Measurements from ENCODE around the gene DTNB. TPM values are rescaled to one million over a fixed set of nuclear protein-coding genes. Genes with fewer than 3 reads are reported as not detected.
"Not testable (repeated sequence)": the region's sequence is repeated elsewhere in the genome, so short reads cannot be mapped to it uniquely, and the experiment has no call there.

DTNB gene
- total and polyA plus RNA-seq, 2 donors (not counting 1 experiment from before 2014, with no cell fraction given), result 25.7 to 37.3 TPM

DNA sequence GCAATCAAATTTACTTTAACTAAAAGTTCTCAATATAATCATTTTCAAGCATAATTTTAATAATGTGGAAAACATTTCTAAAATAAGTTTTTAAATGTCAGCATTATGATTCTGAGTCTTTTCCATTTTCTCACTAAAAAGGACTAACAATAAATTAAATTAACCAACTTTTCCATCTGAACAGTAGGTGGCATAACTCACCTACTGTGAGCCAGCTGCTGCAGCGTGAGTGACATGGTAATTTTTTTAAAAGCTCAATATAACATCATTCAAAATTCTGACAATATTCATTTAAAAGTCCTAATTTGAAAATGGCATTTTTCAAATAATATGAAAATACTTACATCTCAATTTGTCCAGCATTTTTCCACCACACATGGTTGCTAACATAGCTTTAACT, 66.5 kb downstream of the DTNB start:
- Histone ChIP-seq H3K27me3 (replicated peaks in 1 of 4; ENCODE audit: control extremely low read depth in 1 of 4, control insufficient read depth in 3 of 4, insufficient read depth in 4 of 4, low read length in 3 of 4) (no peaks in the 10 kb centered on the region), H3K4me2 (replicated peaks; ENCODE audit: low read depth, low read length, poor library complexity, severe bottlenecking) (no peak overlapping the region), H3K4me3 (ENCODE audit: control extremely low read depth in 1 of 5, extremely low read depth in 1 of 5, insufficient read depth in 1 of 5, low read depth in 2 of 5, low read length in 4 of 5) (no peak overlapping the region), H4K20me1 (ENCODE audit: control insufficient read depth, insufficient read depth, low read length, poor library complexity, severe bottlenecking) (no peaks in the 10 kb centered on the region), H3K4me1 (ENCODE audit: control insufficient read depth in 2 of 2, insufficient read depth in 2 of 2, low read length in 2 of 2) (peaks cover 16 to 22% of the 10 kb centered on the region in 2 donors), H3K9me3 (ENCODE audit: control extremely low read depth in 1 of 3, control insufficient read depth in 2 of 3, insufficient read depth in 1 of 3, low read length in 2 of 3) (no peaks in the 10 kb centered on the region), H3K27ac (ENCODE audit: low read length in 2 of 2) (no peak overlapping the region), H3K79me2 (ENCODE audit: control insufficient read depth, insufficient read depth, low read length) (no peaks in the 10 kb centered on the region), H2AFZ (ENCODE audit: insufficient read depth, low read depth, low read length, poor library complexity, severe bottlenecking) (no peak overlapping the region), H3K9ac (ENCODE audit: low read length) (no peak overlapping the region), H3K36me3 (replicated peaks in 1 of 2; ENCODE audit: control extremely low read depth in 1 of 2, control insufficient read depth in 1 of 2, extremely low read depth in 1 of 2, insufficient read depth in 2 of 2, low read length in 1 of 2) (no peaks in the 10 kb centered on the region)
- Mint-ChIP-seq H3K4me1 (peaks cover 30% of the 10 kb centered on the region), H3K9me3 (ENCODE audit: insufficient read depth) (no peaks in the 10 kb centered on the region), H3K27me3 (no peaks in the 10 kb centered on the region), H3K4me3 (no peak overlapping the region), H3K27ac (no peak overlapping the region)
- TF ChIP-seq, protein P1, sequence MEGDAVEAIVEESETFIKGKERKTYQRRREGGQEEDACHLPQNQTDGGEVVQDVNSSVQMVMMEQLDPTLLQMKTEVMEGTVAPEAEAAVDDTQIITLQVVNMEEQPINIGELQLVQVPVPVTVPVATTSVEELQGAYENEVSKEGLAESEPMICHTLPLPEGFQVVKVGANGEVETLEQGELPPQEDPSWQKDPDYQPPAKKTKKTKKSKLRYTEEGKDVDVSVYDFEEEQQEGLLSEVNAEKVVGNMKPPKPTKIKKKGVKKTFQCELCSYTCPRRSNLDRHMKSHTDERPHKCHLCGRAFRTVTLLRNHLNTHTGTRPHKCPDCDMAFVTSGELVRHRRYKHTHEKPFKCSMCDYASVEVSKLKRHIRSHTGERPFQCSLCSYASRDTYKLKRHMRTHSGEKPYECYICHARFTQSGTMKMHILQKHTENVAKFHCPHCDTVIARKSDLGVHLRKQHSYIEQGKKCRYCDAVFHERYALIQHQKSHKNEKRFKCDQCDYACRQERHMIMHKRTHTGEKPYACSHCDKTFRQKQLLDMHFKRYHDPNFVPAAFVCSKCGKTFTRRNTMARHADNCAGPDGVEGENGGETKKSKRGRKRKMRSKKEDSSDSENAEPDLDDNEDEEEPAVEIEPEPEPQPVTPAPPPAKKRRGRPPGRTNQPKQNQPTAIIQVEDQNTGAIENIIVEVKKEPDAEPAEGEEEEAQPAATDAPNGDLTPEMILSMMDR (IDR thresholded peaks at IDR 0.05), result peak; percentile 84
- TF ChIP-seq EZH2 (IDR thresholded peaks at IDR 0.05; ENCODE audit: borderline replicate concordance, insufficient read depth, low read depth, low read length, poor library complexity, severe bottlenecking), result no peak
- intact Hi-C loops (cut with micrococcal nuclease), result loop anchor here (1.0 to 10.0 kb wide), 3 partner anchors 57 to 538 kb away; no protein-coding TSS in a partner anchor
- ATAC-seq (ENCODE audit: low read depth), result no peak
- WGBS (ENCODE audit: insufficient coverage), result no CpG with 5 or more reads among the region's 1 CpG
- ChIA-PET CTCF (interaction anchor here (0.7 to 6.8 kb wide), 30 partner anchors 9 to 441 kb away, joined by 3 to 155 read pairs (median 5); partner anchors contain the start of gene DTNB), POLR2A (no interaction called here)
- DNase-seq, result peak; percentile 56

DNA sequence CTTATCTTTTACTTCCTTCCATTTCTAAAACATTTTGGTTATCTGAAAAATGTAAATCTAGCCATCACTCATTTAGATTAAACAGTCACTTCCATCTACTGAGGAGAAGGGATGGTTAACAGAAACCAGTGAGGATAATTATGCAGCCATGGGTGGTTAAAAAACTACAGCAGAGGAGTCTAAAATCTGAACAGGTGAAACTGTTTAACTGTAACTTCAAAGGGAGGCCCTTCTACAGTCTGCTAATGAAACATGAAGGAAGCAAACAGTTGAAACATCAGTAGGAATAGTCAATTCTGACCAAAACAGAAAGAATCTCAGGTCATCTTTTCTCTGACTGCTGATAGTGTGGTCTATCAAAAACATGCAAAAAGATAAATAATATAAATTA, 71.0 kb downstream of the DTNB start:
- peaks cover 3% of the 10 kb centered on the region for H3K4me1 Mint-ChIP-seq
- no peak overlapping the region for H3K4me3 Mint-ChIP-seq
- Histone ChIP-seq H4K20me1 (ENCODE audit: control insufficient read depth, insufficient read depth, low read length, poor library complexity, severe bottlenecking) (no peaks in the 10 kb centered on the region), H3K27me3 (replicated peaks in 1 of 4; ENCODE audit: control extremely low read depth in 1 of 4, control insufficient read depth in 3 of 4, insufficient read depth in 4 of 4, low read length in 3 of 4) (no peaks in the 10 kb centered on the region), H3K4me1 (ENCODE audit: control insufficient read depth in 2 of 2, insufficient read depth in 2 of 2, low read length in 2 of 2) (peaks cover 0 to 5% of the 10 kb centered on the region in 2 donors), H3K27ac (ENCODE audit: low read length in 2 of 2) (no peak overlapping the region), H3K36me3 (replicated peaks in 1 of 2; ENCODE audit: control extremely low read depth in 1 of 2, control insufficient read depth in 1 of 2, extremely low read depth in 1 of 2, insufficient read depth in 2 of 2, low read length in 1 of 2) (no peaks in the 10 kb centered on the region), H3K9ac (ENCODE audit: low read length) (no peak overlapping the region), H2AFZ (ENCODE audit: insufficient read depth, low read depth, low read length, poor library complexity, severe bottlenecking) (no peak overlapping the region), H3K4me3 (ENCODE audit: control extremely low read depth in 1 of 5, extremely low read depth in 1 of 5, insufficient read depth in 1 of 5, low read depth in 2 of 5, low read length in 4 of 5) (no peak overlapping the region), H3K79me2 (ENCODE audit: control insufficient read depth, insufficient read depth, low read length) (no peaks in the 10 kb centered on the region), H3K4me2 (replicated peaks; ENCODE audit: low read depth, low read length, poor library complexity, severe bottlenecking) (no peak overlapping the region), H3K9me3 (ENCODE audit: control extremely low read depth in 1 of 3, control insufficient read depth in 2 of 3, insufficient read depth in 1 of 3, low read length in 2 of 3) (no peaks in the 10 kb centered on the region)
- CTCF ChIA-PET, result interaction anchor here (1.3 kb wide), 1 partner anchor 98 kb away, joined by 3 read pairs; no protein-coding TSS in a partner anchor
- DNase-seq (no peak), ATAC-seq (ENCODE audit: low read depth) (no peak)
- TF ChIP-seq, protein P1 (IDR thresholded peaks at IDR 0.05), result no peak
- no peak for TF ChIP-seq EZH2 (IDR thresholded peaks at IDR 0.05; ENCODE audit: borderline replicate concordance, insufficient read depth, low read depth, low read length, poor library complexity, severe bottlenecking)
- H3K27ac Mint-ChIP-seq, result no peak overlapping the region
- H3K9me3 Mint-ChIP-seq (ENCODE audit: insufficient read depth), result no peaks in the 10 kb centered on the region
- H3K27me3 Mint-ChIP-seq, result no peaks in the 10 kb centered on the region
- intact Hi-C loops (cut with micrococcal nuclease), result loop anchor here (10.0 kb wide), 1 partner anchor 542 kb away; no protein-coding TSS in a partner anchor
- POLR2A ChIA-PET, result no interaction called here

DNA sequence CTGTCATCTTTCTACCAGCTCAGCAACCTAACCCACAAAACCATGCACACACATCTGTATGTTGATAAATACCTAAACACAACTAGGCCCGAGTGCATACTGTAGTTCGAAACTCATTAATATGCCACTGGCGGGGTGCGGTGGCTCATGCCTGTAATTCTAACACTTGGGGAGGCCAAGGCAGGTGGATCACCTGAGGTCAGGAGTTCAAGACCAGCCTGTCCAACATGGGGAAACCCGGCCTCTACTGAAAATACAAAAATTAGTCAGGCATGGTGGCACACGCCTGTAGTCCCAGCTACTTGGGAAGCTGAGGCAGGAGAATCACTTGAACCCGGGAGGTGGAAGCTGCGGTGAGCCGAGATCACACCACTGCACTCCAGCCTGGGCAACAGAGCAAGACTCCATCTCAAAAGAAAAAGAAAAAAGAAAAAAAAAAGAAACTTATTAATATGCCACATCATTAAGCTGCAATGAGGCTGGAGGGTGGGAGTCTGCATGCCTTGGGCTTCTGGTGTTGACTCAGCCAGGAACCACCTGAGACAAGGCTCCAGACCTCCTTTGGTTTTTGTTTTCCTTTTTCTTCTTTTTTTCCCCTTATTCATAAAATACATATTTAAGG, 71.6 kb downstream of the DTNB start:
- H3K4me3 ChIP-seq (ENCODE audit: control extremely low read depth in 1 of 5, extremely low read depth in 1 of 5, insufficient read depth in 1 of 5, low read depth in 2 of 5, low read length in 4 of 5); H3K27ac ChIP-seq (ENCODE audit: low read length in 2 of 2); H3K9ac ChIP-seq (ENCODE audit: low read length); H3K9me3 ChIP-seq (ENCODE audit: control extremely low read depth in 1 of 3, control insufficient read depth in 2 of 3, insufficient read depth in 1 of 3, low read length in 2 of 3); H3K4me2 ChIP-seq (replicated peaks; ENCODE audit: low read depth, low read length, poor library complexity, severe bottlenecking); H4K20me1 ChIP-seq (ENCODE audit: control insufficient read depth, insufficient read depth, low read length, poor library complexity, severe bottlenecking); H3K27me3 Mint-ChIP-seq; ATAC-seq (ENCODE audit: low read depth); H3K9me3 Mint-ChIP-seq (ENCODE audit: insufficient read depth); DNase-seq; H3K4me1 ChIP-seq (ENCODE audit: control insufficient read depth in 2 of 2, insufficient read depth in 2 of 2, low read length in 2 of 2); H3K4me3 Mint-ChIP-seq; H3K4me1 Mint-ChIP-seq; H3K79me2 ChIP-seq (ENCODE audit: control insufficient read depth, insufficient read depth, low read length); H3K36me3 ChIP-seq (replicated peaks in 1 of 2; ENCODE audit: control extremely low read depth in 1 of 2, control insufficient read depth in 1 of 2, extremely low read depth in 1 of 2, insufficient read depth in 2 of 2, low read length in 1 of 2); H2AFZ ChIP-seq (ENCODE audit: insufficient read depth, low read depth, low read length, poor library complexity, severe bottlenecking); H3K27me3 ChIP-seq (replicated peaks in 1 of 4; ENCODE audit: control extremely low read depth in 1 of 4, control insufficient read depth in 3 of 4, insufficient read depth in 4 of 4, low read length in 3 of 4); H3K27ac Mint-ChIP-seq; POLR2A ChIA-PET: not testable (repeated sequence)
- WGBS (ENCODE audit: insufficient coverage), result 79% methylated on average over 7 of the region's 9 CpGs
- CTCF ChIA-PET, result interaction anchor here (1.0 to 1.3 kb wide), 3 partner anchors 98 to 349 kb away, joined by 3 read pairs; no protein-coding TSS in a partner anchor
- intact Hi-C loops (cut with micrococcal nuclease), result loop anchor here (10.0 kb wide), 1 partner anchor 543 kb away; no protein-coding TSS in a partner anchor

Measured in B cell (primary cell).